Stimulated activated CD4-positive, alpha-beta T cell treated with anti-CD3 and anti-CD28 coated beads, Interleukin-4, amount 100 ng/mL, for 24 hours (primary cell): ENCODE results near the gene FCHO1.

Experiments
- DNase-seq: peaks from one replicate; pipeline ENCODE4 v3.0.0-alpha.2; 2020

Gene FCHO1

GRCh38 chr19:17832443-17833208 is 81.3 kb downstream of the FCHO1 start:
- DNase-seq = no peak

GRCh38 chr19:17834350-17835181 is 83.3 kb downstream of the FCHO1 start:
- no peak for DNase-seq

- no peak for DNase-seq
Observed at GRCh38 chr19:17835182-17836006, 84.1 kb downstream of the FCHO1 start.

DNA sequence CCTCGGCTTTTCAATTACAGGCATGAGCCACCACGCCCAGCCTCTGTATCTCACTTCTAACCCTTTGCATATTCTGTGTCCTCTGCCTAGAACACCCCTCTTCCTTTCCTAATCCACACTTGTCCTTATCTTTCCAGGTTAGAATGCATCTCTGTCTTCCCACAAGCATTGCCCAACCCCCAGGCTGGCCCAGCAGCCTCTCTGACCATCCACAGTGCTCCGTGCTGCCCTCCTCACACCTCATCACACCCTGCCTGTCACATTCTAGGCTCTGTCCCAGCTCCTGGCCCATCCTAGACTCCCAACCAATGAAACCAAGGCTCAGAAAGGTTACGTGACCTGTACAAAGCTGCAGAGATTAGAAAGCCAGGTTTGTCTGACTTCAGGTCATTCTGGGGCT is 85.3 kb downstream of the FCHO1 start:
- DNase-seq = no peak

DNA sequence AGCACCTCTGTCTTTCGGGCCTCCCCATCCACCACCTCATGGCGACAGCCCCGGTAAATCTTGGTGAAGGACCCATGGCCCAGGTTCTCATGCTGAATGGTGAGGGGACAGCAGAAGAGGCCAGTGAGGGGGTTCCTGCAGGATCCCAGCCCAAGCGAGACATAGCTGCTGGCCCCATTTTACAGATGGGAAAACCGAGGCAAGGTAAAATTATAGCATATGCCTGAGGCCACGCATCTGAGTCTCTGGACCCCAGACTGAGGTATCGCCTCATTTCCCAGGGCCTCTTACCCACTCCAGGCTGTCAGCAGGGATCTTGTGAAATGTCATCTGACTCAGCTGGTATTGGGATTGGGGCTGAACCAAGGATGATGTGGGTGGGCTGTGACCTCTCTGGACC is 86.7 kb downstream of the FCHO1 start:
- DNase-seq = no peak
